ENCODE measurements around the gene GNS. TPM values are rescaled to one million over a fixed set of nuclear protein-coding genes. Genes with fewer than 3 reads are reported as not detected.

Gene GNS
- total and polyA plus RNA-seq, 2 of the 4 experiments (the other 2 are of a cell fraction): 60.4 to 80.7 TPM

DNA sequence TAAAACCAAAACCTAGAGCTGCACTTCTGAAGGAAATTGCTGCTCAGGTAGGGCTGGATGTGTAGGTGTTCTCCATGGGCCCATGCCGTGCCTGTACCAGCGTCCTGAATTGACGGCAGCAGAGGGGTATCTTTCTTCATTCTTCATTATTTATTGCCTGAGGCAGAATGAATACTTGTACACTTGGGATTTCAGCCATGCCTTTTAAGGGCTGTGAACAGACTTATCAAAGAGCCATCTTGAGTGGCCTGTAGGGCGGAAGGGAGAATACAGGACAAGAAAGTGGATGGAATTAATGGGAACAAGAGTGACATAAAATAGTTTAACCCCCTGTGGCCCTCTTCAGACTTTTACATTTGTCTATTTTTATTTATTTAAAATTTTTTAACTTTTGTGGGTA is 87.5 kb downstream of the GNS start:
- intact Hi-C loops (cut with micrococcal nuclease): no loop called here
- no peak overlapping the region for H3K14ac ChIP-seq (replicated peaks; ENCODE audit: low read depth, low read length)

More for the DNA sequence above, 87.5 kb downstream of the GNS start:
- H4K8ac ChIP-seq (ENCODE audit: low read depth in 2 of 2, low read length in 2 of 2): no peak overlapping the region
- CTCF ChIA-PET: no interaction called here
- no peak overlapping the region for H2AK5ac ChIP-seq (ENCODE audit: low read depth, low read length)
- peaks cover 28% of the 10 kb centered on the region for H3K4me1 ChIP-seq (ENCODE audit: control insufficient read depth, insufficient read depth, low read length)
- no peak overlapping the region for H3K18ac ChIP-seq (ENCODE audit: low read depth, low read length)
- no CpG with 5 or more reads among the region's 4 CpGs for WGBS, 2 experiments (ENCODE audit: extremely low coverage in 2 of 2, insufficient read length in 1 of 2)
- peaks cover 41 to 88% of the 10 kb centered on the region in 2 experiments for H3K79me1 ChIP-seq (ENCODE audit: low read depth in 1 of 2, low read length in 2 of 2)
- H3K4me2 ChIP-seq (ENCODE audit: low read depth, low read length): no peak overlapping the region
- TF ChIP-seq RAD21 (IDR thresholded peaks at IDR 0.05; ENCODE audit: low read length): no peak
- peaks cover 64% of the 10 kb centered on the region; the same call in 1 of the 2 replicates for H4K20me1 ChIP-seq (ENCODE audit: insufficient read depth, low read length)
- H3K56ac ChIP-seq (ENCODE audit: extremely low read depth, insufficient read depth, low read length): no peak overlapping the region
- DNase-seq (no peak), ATAC-seq (ENCODE audit: low read depth) (no peak)
- no peaks in the 10 kb centered on the region for H3K9me3 ChIP-seq (ENCODE audit: control insufficient read depth, insufficient read depth, low read length)
- no peak overlapping the region for H3K4me3 ChIP-seq (ENCODE audit: insufficient read depth, low read depth, low read length)
- POLR2A ChIA-PET (ENCODE audit: unreplicated experiment): no interaction called here
- BruUV-seq (replicated peaks): no TSS peak
- no peak overlapping the region for H4K5ac ChIP-seq (ENCODE audit: low read depth, low read length)
- H3K23ac ChIP-seq (ENCODE audit: low read depth, low read length): no peak overlapping the region
- in situ Hi-C loops (cut with MboI; ENCODE audit: low sequenced_read_pairs): no loop called here
- no peak overlapping the region for H3K27ac ChIP-seq (ENCODE audit: insufficient read depth, low read length)
- H3K27me3 ChIP-seq (ENCODE audit: control insufficient read depth, insufficient read depth, low read length): no peaks in the 10 kb centered on the region
- peaks cover 31% of the 10 kb centered on the region for H3K9me1 ChIP-seq (ENCODE audit: insufficient read depth, low read length)
- H2AK9ac ChIP-seq (replicated peaks; ENCODE audit: low read depth, low read length, poor library complexity): no peak overlapping the region
- no peak overlapping the region for H2BK15ac ChIP-seq (ENCODE audit: low read depth, low read length)
- no peak overlapping the region for H2BK120ac ChIP-seq (ENCODE audit: low read depth, low read length)
- H2BK5ac ChIP-seq (ENCODE audit: low read depth, low read length, poor library complexity, severe bottlenecking): no peak overlapping the region
- H4K91ac ChIP-seq (ENCODE audit: insufficient read depth, low read depth, low read length): no peak overlapping the region
- no peak overlapping the region for H3K4ac ChIP-seq (ENCODE audit: low read depth, low read length)
- dilution Hi-C loops (cut with HindIII; ENCODE audit: low sequenced_read_pairs, unreplicated experiment): no loop called here
- H3K36me3 ChIP-seq (ENCODE audit: control insufficient read depth, insufficient read depth, low read length): no peaks in the 10 kb centered on the region
- H2AFZ ChIP-seq (replicated peaks; ENCODE audit: low read length, poor library complexity): no peak overlapping the region
- no peak overlapping the region for H2BK20ac ChIP-seq (ENCODE audit: low read depth, low read length)
- no peak overlapping the region for H3K9ac ChIP-seq (ENCODE audit: low read depth, low read length)

Measured in IMR-90 (cell line).